Neural crest cell (in vitro differentiated cells): Measurements from ENCODE around the gene P2RX1. TPM values are rescaled to one million over a fixed set of nuclear protein-coding genes. Genes with fewer than 3 reads are reported as not detected.
A peak's percentile ranks its signal among the peaks of the same experiment; 100 is the strongest.

Source experiments
- DNase-seq: peaks from one replicate; pipeline ENCODE4 v3.0.0; 2021; ENCODE audit warnings: low read depth, mixed read lengths, low spot score
- H3K27ac Mint-ChIP-seq: one replicate; pipeline ENCODE4 v1.8.0; 2021; ENCODE audit warnings: mild to moderate bottlenecking, mixed read lengths; ENCODE audit not compliant: unreplicated experiment
- H3K27me3 Mint-ChIP-seq: 2 replicates; pipeline ENCODE4 v1.8.0; 2021; ENCODE audit warnings: low read depth, mild to moderate bottlenecking, mixed read lengths
- H3K36me3 Mint-ChIP-seq: 2 replicates; pipeline ENCODE4 v1.8.0; 2021; ENCODE audit warnings: low read depth, mild to moderate bottlenecking, mixed read lengths
- H3K4me1 Mint-ChIP-seq: 2 replicates; pipeline ENCODE4 v1.8.0; 2021; ENCODE audit warnings: mixed read lengths
- H3K4me3 Mint-ChIP-seq: one replicate; pipeline ENCODE4 v1.8.0; 2021; ENCODE audit warnings: mild to moderate bottlenecking, mixed read lengths
- H3K9me3 Mint-ChIP-seq: 2 replicates; pipeline ENCODE4 v1.8.0; 2021; ENCODE audit warnings: mixed read lengths
- CTCF ChIP-seq: fragments of 200-600 bp; sonication (generic); conservative IDR thresholded peaks from 2 replicates; pipeline ENCODE4 v1.5.0; 2021; ENCODE audit warnings: antibody characterized with exemption, mild to moderate bottlenecking
- total RNA-seq: library from RNA; stranded (reverse); gene quantifications from 2 replicates; pipeline ENCODE4 v1.2.1, GENCODE V29; 2021

P2RX1 gene
- total RNA-seq, 1 donor from 2014 or later, result not detected

DNA sequence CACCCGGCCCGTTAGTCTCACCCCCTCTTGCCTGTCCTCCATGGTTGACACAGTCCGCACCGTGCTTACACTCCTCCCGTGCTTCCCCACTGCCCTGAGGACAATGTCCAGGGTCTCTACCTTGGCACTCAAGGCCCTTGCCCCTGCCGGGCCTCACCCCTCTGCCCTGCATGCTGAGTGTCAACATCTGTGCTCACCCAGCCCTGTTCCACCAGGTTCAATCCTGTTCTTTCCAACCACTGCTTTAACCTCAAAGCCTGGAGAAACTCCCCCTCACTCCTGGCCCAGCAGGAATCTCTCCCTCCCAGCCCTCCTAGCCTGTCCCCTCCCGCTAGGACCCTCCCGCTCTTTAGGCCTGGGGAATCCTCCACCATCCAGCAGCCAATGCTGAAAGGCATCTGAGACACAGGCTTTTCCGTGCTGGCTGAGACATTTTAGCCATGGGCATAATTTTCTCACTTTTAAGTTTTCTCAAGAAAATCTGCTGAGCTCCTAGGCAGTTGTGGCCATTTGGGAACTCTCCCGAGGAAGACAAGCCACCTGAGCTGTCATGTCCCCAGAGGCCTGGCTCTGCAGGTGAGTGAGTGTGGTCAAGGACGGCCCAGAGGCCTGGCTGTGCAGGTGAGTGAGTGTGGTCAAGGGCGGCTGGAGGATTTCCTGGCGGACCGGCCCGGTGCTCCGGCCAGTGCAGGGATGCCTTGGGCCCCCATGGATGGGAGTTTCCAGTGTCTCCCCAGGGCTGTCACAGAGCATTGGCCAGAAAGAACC, 10.8 kb upstream of the P2RX1 start:
- no peaks in the 10 kb centered on the region for H3K36me3 Mint-ChIP-seq
- peak overlapping the region; percentile 62 for H3K27ac Mint-ChIP-seq
- no peak for TF ChIP-seq CTCF
- no peak for DNase-seq
- no peaks in the 10 kb centered on the region for H3K9me3 Mint-ChIP-seq
- H3K4me3 Mint-ChIP-seq, result no peak overlapping the region
- H3K4me1 Mint-ChIP-seq, result peaks cover 15% of the 10 kb centered on the region
- H3K27me3 Mint-ChIP-seq, result no peaks in the 10 kb centered on the region

GRCh38 chr17:3925684-3926485, 9.6 kb upstream of the P2RX1 start:
- no peak for DNase-seq
- no peak overlapping the region for H3K4me3 Mint-ChIP-seq
- TF ChIP-seq CTCF, result no peak
- H3K4me1 Mint-ChIP-seq, result peaks cover 15% of the 10 kb centered on the region
- H3K27me3 Mint-ChIP-seq, result no peaks in the 10 kb centered on the region
- no peaks in the 10 kb centered on the region for H3K9me3 Mint-ChIP-seq
- H3K27ac Mint-ChIP-seq, result no peak overlapping the region
- H3K36me3 Mint-ChIP-seq, result no peaks in the 10 kb centered on the region

DNA sequence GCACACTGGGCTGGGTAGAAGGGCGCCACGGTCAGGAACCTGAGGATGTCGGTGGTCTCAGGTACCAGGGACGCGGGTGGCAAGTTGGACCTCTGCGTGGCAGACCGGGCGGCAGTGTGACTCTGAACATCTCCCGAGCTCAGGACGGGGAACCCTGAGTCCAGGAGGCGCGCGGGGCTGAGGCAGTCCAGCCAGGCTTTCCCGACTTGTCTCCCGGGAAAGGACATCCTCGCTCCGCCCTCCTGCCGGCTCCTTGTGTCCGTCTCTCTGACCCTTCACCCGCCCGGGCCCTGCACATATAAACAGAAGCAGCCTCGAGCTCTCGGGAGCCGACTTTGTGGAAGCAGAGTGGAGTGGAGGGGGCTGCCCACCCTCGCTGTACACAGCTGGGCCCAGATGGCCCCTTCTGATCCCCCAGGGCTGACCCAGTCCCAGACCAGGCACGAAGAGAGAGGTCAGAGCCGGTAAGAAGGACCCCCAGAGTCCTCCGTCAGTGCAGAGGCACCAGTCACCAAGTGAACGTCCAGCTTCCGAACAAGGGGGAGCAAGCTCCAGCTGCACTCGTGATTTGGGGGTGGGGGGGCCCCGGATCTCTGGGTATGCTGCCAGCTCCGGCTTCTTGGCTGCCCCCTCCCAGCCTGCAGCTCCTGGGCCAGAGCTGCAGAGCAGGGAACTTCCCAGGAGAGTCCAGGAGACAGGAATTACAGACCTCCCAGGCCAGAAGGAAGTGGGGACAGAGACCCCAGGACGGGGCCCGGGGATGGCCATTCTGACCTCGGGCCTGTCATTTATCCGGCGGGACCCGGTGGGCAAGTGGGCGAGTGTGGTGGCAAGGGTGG, 8.5 kb upstream of the P2RX1 start:
- TF ChIP-seq CTCF, result no peak
- no peaks in the 10 kb centered on the region for H3K27me3 Mint-ChIP-seq
- DNase-seq, result peak; percentile 51
- H3K9me3 Mint-ChIP-seq, result no peaks in the 10 kb centered on the region
- peaks cover 15% of the 10 kb centered on the region for H3K4me1 Mint-ChIP-seq
- no peak overlapping the region for H3K4me3 Mint-ChIP-seq
- H3K36me3 Mint-ChIP-seq, result no peaks in the 10 kb centered on the region
- H3K27ac Mint-ChIP-seq, result peak overlapping the region; percentile 91

DNA sequence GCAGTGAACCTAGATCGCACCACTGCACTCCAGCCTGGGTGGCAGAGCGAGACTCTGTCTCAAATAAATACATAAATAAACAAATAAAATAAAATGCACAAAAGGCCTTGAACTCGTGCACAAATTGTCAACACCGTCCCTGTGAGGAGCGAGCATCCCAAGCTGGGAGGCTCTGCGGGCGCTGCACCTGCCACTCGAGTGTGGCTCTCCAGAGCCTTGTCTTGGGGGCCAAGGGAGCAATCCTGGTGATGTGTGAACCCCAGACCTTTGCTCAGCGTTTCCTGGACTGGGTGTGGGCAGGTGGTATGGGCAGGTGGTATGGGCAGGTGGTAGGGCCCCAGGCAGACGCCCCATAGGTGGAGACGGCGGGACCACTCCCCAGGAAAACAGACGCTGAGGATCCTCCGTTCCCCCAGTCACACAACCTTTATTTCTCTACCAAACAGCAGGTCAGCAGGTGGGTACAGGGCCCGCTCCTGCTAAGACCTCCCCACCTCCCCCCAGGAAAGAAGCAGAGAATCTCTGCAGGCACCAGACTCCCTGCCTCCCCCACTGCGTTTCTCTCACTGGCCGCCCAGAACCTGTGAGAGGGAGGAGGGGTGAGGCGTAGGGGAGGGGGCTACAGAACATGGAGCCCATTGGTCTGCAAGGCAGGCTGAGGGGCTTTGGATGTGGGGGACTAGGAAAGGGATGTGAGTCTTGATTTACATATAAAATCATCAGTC, 7.4 kb upstream of the P2RX1 start:
- Mint-ChIP-seq H3K4me1 (peaks cover 15% of the 10 kb centered on the region), H3K9me3 (no peaks in the 10 kb centered on the region), H3K27me3 (no peaks in the 10 kb centered on the region), H3K36me3 (no peaks in the 10 kb centered on the region), H3K4me3 (no peak overlapping the region), H3K27ac (no peak overlapping the region)
- TF ChIP-seq CTCF, result no peak
- no peak for DNase-seq

GRCh38 chr17:3922765-3923164, 6.5 kb upstream of the P2RX1 start:
- Mint-ChIP-seq H3K36me3 (no peaks in the 10 kb centered on the region), H3K4me1 (peaks cover 15% of the 10 kb centered on the region), H3K4me3 (no peak overlapping the region), H3K27me3 (no peaks in the 10 kb centered on the region), H3K27ac (peak overlapping the region; percentile 67), H3K9me3 (no peaks in the 10 kb centered on the region)
- no peak for DNase-seq
- TF ChIP-seq CTCF, result no peak
